ENCODE data around the gene MGLL. TPM values are rescaled to one million over a fixed set of nuclear protein-coding genes. Genes with fewer than 3 reads are reported as not detected.

Gene MGLL
- total RNA-seq, 2 experiments from 2014 or later: 19.2 to 21.6 TPM

GRCh38 chr3:127647166-127647844 is 175.0 kb downstream of the MGLL start:
- DNase-seq (ENCODE audit: low spot score): no peak
- CTCF ChIA-PET (ENCODE audit: unreplicated experiment): no interaction called here
- H3K4me2 ChIP-seq (ENCODE audit: low read length): no peak overlapping the region
- no peak overlapping the region for H2AFZ ChIP-seq (ENCODE audit: low read length)
- H3K9me3 ChIP-seq (ENCODE audit: low read length): no peaks in the 10 kb centered on the region
- H3K36me3 ChIP-seq (ENCODE audit: insufficient read depth, low read length): 0 out of 2 replicates have a peak, but pooled peaks cover 4% of the 10 kb centered on the region
- H3K9me2 ChIP-seq (ENCODE audit: insufficient read depth, low read length): no peaks in the 10 kb centered on the region
- POLR2A ChIA-PET: interaction anchor here (0.7 to 1.2 kb wide), 2 partner anchors 12 to 68 kb away, joined by 3 to 4 read pairs; no protein-coding TSS in a partner anchor
- H3K4me3 ChIP-seq (ENCODE audit: low read depth, low read length, poor library complexity, severe bottlenecking): no peak overlapping the region
- H4K20me1 ChIP-seq (ENCODE audit: insufficient read depth, low read length): no peaks in the 10 kb centered on the region
- H3K79me2 ChIP-seq (ENCODE audit: insufficient read depth, low read depth, low read length): no peaks in the 10 kb centered on the region
- intact Hi-C loops (cut with micrococcal nuclease; ENCODE audit: unreplicated experiment): no loop called here
- no peaks in the 10 kb centered on the region for H3K4me1 ChIP-seq (ENCODE audit: insufficient read depth, low read length, poor library complexity, severe bottlenecking)
- TF ChIP-seq EZH2phosphoT487 (IDR thresholded peaks at IDR 0.05; ENCODE audit: borderline replicate concordance, low read depth, low read length): no peak
- no peak overlapping the region for H3K27ac ChIP-seq (ENCODE audit: low read depth, low read length, poor library complexity, severe bottlenecking)
- BruUV-seq (replicated peaks): no TSS peak

GRCh38 chr3:127646501-127647046 is 175.7 kb downstream of the MGLL start:
- H3K27ac ChIP-seq (ENCODE audit: low read depth, low read length, poor library complexity, severe bottlenecking): no peak overlapping the region
- no peaks in the 10 kb centered on the region for H3K4me1 ChIP-seq (ENCODE audit: insufficient read depth, low read length, poor library complexity, severe bottlenecking)
- 0 out of 2 replicates have a peak, but pooled peaks cover 4% of the 10 kb centered on the region for H3K36me3 ChIP-seq (ENCODE audit: insufficient read depth, low read length)
- no peak overlapping the region for H2AFZ ChIP-seq (ENCODE audit: low read length)
- intact Hi-C loops (cut with micrococcal nuclease; ENCODE audit: unreplicated experiment): no loop called here
- no TSS peak for BruUV-seq (replicated peaks)
- TF ChIP-seq CTCF (conservative IDR thresholded peaks at IDR 0.05; ENCODE audit: low read length) (no peak), EZH2phosphoT487 (IDR thresholded peaks at IDR 0.05; ENCODE audit: borderline replicate concordance, low read depth, low read length) (no peak)
- no peak overlapping the region for H3K4me2 ChIP-seq (ENCODE audit: low read length)
- DNase-seq (ENCODE audit: low spot score): no peak
- no peak overlapping the region for H3K4me3 ChIP-seq (ENCODE audit: low read depth, low read length, poor library complexity, severe bottlenecking)
- H3K9me3 ChIP-seq (ENCODE audit: low read length): no peaks in the 10 kb centered on the region
- H3K79me2 ChIP-seq (ENCODE audit: insufficient read depth, low read depth, low read length): no peaks in the 10 kb centered on the region
- ChIA-PET POLR2A (interaction anchor here (0.7 to 1.2 kb wide), 4 partner anchors 11 to 550 kb away, joined by 3 to 4 read pairs (median 4); no protein-coding TSS in a partner anchor), CTCF (ENCODE audit: unreplicated experiment) (no interaction called here)
- no peaks in the 10 kb centered on the region for H4K20me1 ChIP-seq (ENCODE audit: insufficient read depth, low read length)
- H3K9me2 ChIP-seq (ENCODE audit: insufficient read depth, low read length): no peaks in the 10 kb centered on the region

DNA sequence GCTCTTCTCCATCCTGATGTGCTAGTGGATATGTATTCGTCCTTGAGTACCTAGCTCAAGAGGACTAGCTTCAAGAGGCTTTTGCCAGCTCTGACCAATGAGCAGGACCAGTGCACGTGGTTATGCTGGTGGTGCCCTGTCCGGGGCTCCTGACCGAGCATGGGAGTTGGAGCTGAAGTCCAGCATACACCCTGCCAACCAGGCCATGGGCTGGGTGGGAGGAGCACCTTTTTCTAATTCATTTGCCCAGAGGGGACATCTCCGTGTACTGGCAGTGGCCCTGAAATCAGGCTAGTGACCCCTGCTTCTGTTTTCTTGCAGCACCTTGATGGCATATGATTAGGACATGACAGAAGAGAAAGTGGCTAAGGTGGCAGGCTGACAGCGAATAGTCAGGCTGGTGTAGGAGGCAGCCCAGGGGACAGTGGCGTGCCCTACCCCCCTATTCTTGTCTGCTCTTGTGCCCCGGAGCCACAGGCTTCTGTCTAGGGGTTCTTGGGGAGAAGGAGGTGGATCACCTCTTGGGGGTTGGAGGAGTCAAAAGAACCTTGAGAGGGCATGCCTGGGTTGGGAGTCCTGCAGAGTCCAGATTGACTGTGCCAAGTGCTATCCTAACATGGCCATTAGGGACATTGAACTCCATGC is 176.8 kb downstream of the MGLL start:
- no TSS peak for BruUV-seq (replicated peaks)
- no peak overlapping the region for H2AFZ ChIP-seq (ENCODE audit: low read length)
- DNase-seq (ENCODE audit: low spot score): no peak
- H3K9me2 ChIP-seq (ENCODE audit: insufficient read depth, low read length): no peaks in the 10 kb centered on the region
- H3K79me2 ChIP-seq (ENCODE audit: insufficient read depth, low read depth, low read length): no peaks in the 10 kb centered on the region
- POLR2A ChIA-PET: interaction anchor here (0.7 kb wide), 1 partner anchor 216 kb away, joined by 3 read pairs; no protein-coding TSS in a partner anchor
- intact Hi-C loops (cut with micrococcal nuclease; ENCODE audit: unreplicated experiment): no loop called here
- H3K4me1 ChIP-seq (ENCODE audit: insufficient read depth, low read length, poor library complexity, severe bottlenecking): no peaks in the 10 kb centered on the region
- no peaks in the 10 kb centered on the region for H4K20me1 ChIP-seq (ENCODE audit: insufficient read depth, low read length)
- no peak overlapping the region for H3K4me2 ChIP-seq (ENCODE audit: low read length)
- 0 out of 2 replicates have a peak, but pooled peaks cover 4% of the 10 kb centered on the region for H3K36me3 ChIP-seq (ENCODE audit: insufficient read depth, low read length)
- no peaks in the 10 kb centered on the region for H3K9me3 ChIP-seq (ENCODE audit: low read length)
- no peak for TF ChIP-seq EZH2phosphoT487 (IDR thresholded peaks at IDR 0.05; ENCODE audit: borderline replicate concordance, low read depth, low read length)
- TF ChIP-seq CTCF (conservative IDR thresholded peaks at IDR 0.05; ENCODE audit: low read length): no peak
- CTCF ChIA-PET (ENCODE audit: unreplicated experiment): interaction anchor here (0.6 kb wide), 1 partner anchor 189 kb away, joined by 4 read pairs; no protein-coding TSS in a partner anchor
- H3K27ac ChIP-seq (ENCODE audit: low read depth, low read length, poor library complexity, severe bottlenecking): no peak overlapping the region
- no peak overlapping the region for H3K4me3 ChIP-seq (ENCODE audit: low read depth, low read length, poor library complexity, severe bottlenecking)

Measured in OCI-LY7 (cell line).